Measurements from ENCODE around the gene STUM. TPM values are rescaled to one million over a fixed set of nuclear protein-coding genes. Genes with fewer than 3 reads are reported as not detected.
A peak's percentile ranks its signal among the peaks of the same experiment; 100 is the strongest.

The STUM gene
- total RNA-seq, 4 donors from 2014 or later, result 1.4 to 4.1 (median 3.3) TPM

DNA sequence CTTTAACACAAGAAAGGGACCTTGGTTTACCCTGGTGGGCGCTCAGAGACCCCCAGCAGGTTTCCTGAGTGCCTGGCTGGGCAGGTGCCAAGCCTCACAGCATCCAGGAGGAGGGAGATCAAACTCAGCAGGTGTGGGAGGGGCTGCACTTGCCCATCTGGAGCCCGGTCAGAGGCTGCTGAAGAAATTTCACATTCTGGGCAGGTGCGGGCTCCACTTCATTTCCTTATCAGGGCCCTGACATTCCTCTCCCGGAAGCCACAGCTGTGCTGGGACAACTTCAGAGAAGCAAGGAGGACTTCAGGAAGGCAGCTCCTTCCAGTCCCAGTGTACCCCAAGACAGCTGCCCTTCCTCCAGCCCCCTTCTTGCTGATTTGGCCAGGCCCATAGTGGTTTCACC, 107.6 kb downstream of the STUM start:
- WGBS, 2 donors (ENCODE audit: low coverage in 1 of 2), result 46% methylated on average over 4 of the region's 4 CpGs; no CpG with 5 or more reads in 1 of the 2 donors
- Histone ChIP-seq H3K36me3 (no peaks in the 10 kb centered on the region), H3K9me3 (no peaks in the 10 kb centered on the region), H3K27me3 (no peaks in the 10 kb centered on the region), H3K27ac (no peak overlapping the region), H3K4me3 (no peak overlapping the region), H3K4me1 (peaks cover 19 to 78% (median 62%) of the 10 kb centered on the region in 4 donors)
- in situ Hi-C loops (cut with MboI; ENCODE audit: low pct_ligation_motif_present in 1 of 4, low pct_unique_long_range_greater_than_20kb in 1 of 4, low sequenced_read_pairs in 3 of 4), result no loop called here
- intact Hi-C loops (cut with DNase I; ENCODE audit: low total_unique reads), result no loop called here
- DNase-seq, result no peak
- no peak for TF ChIP-seq EP300 (IDR thresholded peaks at IDR 0.05; ENCODE audit: low read depth)

DNA sequence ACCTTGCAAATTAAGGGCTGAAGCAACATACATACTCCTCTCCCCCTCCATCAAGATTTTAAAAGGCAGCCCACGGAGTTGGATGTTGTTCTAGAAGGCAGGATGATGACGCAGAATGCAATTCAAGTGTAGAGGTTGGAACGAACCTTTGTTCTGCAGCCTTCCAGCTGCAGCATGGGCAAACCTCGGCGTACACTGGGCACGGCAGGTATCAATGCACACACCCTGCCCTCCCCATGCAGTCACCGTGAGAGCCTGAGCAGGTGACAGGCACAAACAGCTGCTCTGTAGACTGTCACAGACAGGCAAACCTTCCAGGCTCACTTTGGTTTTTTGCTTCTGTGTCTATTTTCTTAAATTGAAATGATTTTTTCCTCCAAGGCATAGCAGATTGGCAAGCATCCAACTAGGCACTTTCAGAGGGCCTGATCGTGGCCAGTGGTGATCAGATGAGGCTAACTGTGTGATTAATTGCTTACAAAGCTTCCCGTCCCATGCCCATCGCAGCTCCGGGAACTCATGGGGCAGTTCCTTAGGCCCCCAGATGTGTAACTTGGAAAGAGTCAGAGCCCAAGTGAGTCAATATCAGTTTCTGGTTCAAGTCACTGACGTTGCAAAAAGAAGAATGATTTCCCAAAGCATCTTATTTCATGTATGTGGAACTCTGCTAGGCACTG, 108.2 kb downstream of the STUM start:
- Histone ChIP-seq H3K27me3 (no peaks in the 10 kb centered on the region), H3K9me3 (no peaks in the 10 kb centered on the region), H3K4me1 (peaks cover 21 to 83% (median 63%) of the 10 kb centered on the region in 4 donors), H3K36me3 (no peaks in the 10 kb centered on the region), H3K4me3 (no peak overlapping the region), H3K27ac (no peak overlapping the region)
- WGBS, 2 donors (ENCODE audit: low coverage in 1 of 2), result 20 to 36% methylated on average over 1 to 12 of the region's 12 CpGs
- intact Hi-C loops (cut with DNase I; ENCODE audit: low total_unique reads) (no loop called here), in situ Hi-C loops (cut with MboI; ENCODE audit: low pct_ligation_motif_present in 1 of 4, low pct_unique_long_range_greater_than_20kb in 1 of 4, low sequenced_read_pairs in 3 of 4) (no loop called here)
- DNase-seq, result peak; percentile 58
- TF ChIP-seq, protein P1, sequence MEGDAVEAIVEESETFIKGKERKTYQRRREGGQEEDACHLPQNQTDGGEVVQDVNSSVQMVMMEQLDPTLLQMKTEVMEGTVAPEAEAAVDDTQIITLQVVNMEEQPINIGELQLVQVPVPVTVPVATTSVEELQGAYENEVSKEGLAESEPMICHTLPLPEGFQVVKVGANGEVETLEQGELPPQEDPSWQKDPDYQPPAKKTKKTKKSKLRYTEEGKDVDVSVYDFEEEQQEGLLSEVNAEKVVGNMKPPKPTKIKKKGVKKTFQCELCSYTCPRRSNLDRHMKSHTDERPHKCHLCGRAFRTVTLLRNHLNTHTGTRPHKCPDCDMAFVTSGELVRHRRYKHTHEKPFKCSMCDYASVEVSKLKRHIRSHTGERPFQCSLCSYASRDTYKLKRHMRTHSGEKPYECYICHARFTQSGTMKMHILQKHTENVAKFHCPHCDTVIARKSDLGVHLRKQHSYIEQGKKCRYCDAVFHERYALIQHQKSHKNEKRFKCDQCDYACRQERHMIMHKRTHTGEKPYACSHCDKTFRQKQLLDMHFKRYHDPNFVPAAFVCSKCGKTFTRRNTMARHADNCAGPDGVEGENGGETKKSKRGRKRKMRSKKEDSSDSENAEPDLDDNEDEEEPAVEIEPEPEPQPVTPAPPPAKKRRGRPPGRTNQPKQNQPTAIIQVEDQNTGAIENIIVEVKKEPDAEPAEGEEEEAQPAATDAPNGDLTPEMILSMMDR (IDR thresholded peaks at IDR 0.05), result no peak
- TF ChIP-seq POLR2AphosphoS5 (IDR thresholded peaks at IDR 0.05) (peak in 1 of 3 donors; percentile 41), POLR2A (IDR thresholded peaks at IDR 0.05) (no peak), EP300 (IDR thresholded peaks at IDR 0.05; ENCODE audit: low read depth) (peak; percentile 72)

DNA sequence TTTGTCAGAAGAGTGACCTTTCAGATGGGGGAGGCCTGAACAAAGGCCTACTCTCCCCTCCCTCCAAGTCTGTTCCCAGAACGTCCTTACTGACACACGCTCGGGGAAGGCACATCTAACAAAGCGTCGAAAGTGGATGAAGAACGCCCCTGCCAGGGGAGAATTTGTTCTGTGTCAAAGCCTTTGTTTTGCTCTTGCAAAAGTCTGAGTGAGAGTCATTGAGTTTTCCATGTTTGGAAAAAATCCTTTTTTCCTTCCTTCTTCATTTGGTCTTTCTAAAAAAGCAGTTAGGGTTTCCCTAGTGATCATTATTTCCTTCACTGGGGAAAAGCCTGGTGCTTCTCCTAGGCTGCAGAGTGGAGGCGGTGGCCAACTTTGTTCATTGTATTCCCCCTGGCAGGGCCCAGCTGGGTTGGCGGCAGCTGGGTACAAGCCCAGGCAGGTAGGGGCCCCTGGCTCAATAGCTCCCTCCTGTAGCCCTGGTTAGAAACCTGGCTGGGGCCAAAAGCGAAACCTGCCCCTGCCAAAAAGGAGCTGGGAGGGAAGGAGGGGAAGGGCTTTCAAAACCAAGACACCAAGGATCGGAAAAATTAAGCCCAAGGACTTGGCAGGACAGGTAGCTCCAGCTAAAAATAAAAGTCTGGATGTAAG, 109.5 kb downstream of the STUM start:
- TF ChIP-seq, protein P1 (IDR thresholded peaks at IDR 0.05), result no peak
- TF ChIP-seq POLR2AphosphoS5 (IDR thresholded peaks at IDR 0.05) (no peak), EP300 (IDR thresholded peaks at IDR 0.05; ENCODE audit: low read depth) (no peak), POLR2A (IDR thresholded peaks at IDR 0.05) (no peak)
- Histone ChIP-seq H3K4me3 (no peak overlapping the region), H3K36me3 (no peaks in the 10 kb centered on the region), H3K4me1 (peaks cover 34 to 94% (median 73%) of the 10 kb centered on the region in 4 donors), H3K27me3 (no peaks in the 10 kb centered on the region), H3K27ac (no peak overlapping the region), H3K9me3 (no peaks in the 10 kb centered on the region)
- WGBS, 2 donors (ENCODE audit: low coverage in 1 of 2), result 77 to 87% methylated on average over 9 to 10 of the region's 10 CpGs
- in situ Hi-C loops (cut with MboI; ENCODE audit: low pct_ligation_motif_present in 1 of 4, low pct_unique_long_range_greater_than_20kb in 1 of 4, low sequenced_read_pairs in 3 of 4) (no loop called here), intact Hi-C loops (cut with DNase I; ENCODE audit: low total_unique reads) (no loop called here)
- no peak for DNase-seq

DNA sequence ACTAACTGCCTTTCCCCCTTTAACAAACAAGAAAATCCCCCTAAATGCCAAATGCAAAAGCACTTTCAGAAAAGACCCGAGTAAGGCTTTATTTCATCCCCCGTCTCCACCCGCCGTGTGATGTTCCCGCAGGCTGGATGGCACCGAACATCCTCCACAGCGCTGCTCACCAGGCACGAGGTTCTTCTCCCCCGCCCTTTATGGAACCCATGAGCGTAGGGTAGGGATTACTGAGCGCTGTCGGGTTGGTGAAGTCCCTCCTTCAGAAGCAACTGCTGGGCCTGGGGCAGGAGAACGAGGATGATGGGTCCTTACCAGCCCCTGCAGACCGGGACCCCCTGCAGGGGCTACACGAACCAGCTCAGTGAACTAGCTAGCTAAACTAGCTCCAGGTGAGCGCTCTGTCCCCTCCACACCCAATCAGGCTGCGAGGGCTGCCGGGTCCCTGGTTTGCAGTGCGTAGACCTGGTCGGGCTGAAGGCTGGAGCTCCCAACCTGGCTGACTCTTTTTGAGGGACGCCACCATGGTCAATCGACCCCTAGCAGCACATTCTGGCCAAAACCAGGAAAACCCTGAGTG, 110.1 kb downstream of the STUM start:
- no peak overlapping the region for H3K4me3 ChIP-seq
- in situ Hi-C loops (cut with MboI; ENCODE audit: low pct_ligation_motif_present in 1 of 4, low pct_unique_long_range_greater_than_20kb in 1 of 4, low sequenced_read_pairs in 3 of 4), result no loop called here
- intact Hi-C loops (cut with DNase I; ENCODE audit: low total_unique reads), result no loop called here
- no peak overlapping the region for H3K27ac ChIP-seq
- H3K36me3 ChIP-seq, result no peaks in the 10 kb centered on the region
- no peak for DNase-seq
- 87 to 92% methylated on average over 3 to 22 of the region's 22 CpGs for WGBS, 2 donors (ENCODE audit: low coverage in 1 of 2)
- no peak for TF ChIP-seq POLR2AphosphoS5 (IDR thresholded peaks at IDR 0.05)
- TF ChIP-seq EP300 (IDR thresholded peaks at IDR 0.05; ENCODE audit: low read depth), result no peak
- no peak for TF ChIP-seq POLR2A (IDR thresholded peaks at IDR 0.05)
- TF ChIP-seq, protein P1 (IDR thresholded peaks at IDR 0.05), result no peak
- peaks cover 40 to 98% (median 79%) of the 10 kb centered on the region in 4 donors for H3K4me1 ChIP-seq
- no peaks in the 10 kb centered on the region for H3K9me3 ChIP-seq
- no peaks in the 10 kb centered on the region for H3K27me3 ChIP-seq

Other genes starting within 250 kb of the STUM start
- gene LIN9, start 239.6 kb upstream of the STUM start, total RNA-seq, result 1 to 10 TPM in 2 of 4 donors, under 1 TPM in 1, not detected in 1; 1.00 to 3.2 (median 2.3) TPM
- gene PARP1, start 140.7 kb upstream of the STUM start, total RNA-seq, result 10 to 100 TPM; 23.2 to 74.4 (median 38.0) TPM
- gene ITPKB, start 190.5 kb downstream of the STUM start, total RNA-seq, result 10 to 100 TPM; 14.3 to 57.6 (median 23.7) TPM

Measured in transverse colon (tissue), 4 donors.